Neutrophil (primary cell): ENCODE results near the gene RPRD2.

Experiments
- H3K27ac ChIP-seq: fragments of 200-600 bp; sonication (generic); 2 replicates; pipeline ENCODE4 v1.5.1; 2016; ENCODE audit warnings: mild to moderate bottlenecking, moderate library complexity
- H3K27me3 ChIP-seq: fragments of 200-600 bp; sonication (generic); 2 replicates; pipeline ENCODE4 v1.6.0; 2016; ENCODE audit warnings: mild to moderate bottlenecking
- H3K36me3 ChIP-seq: fragments of 200-600 bp; sonication (generic); 2 replicates; pipeline ENCODE4 v1.5.1; 2017
- H3K4me1 ChIP-seq, 2 experiments: fragments of 200-600 bp in 1 of 2; sonication (generic) in 1 of 2; 1 replicate in 1 of 2; 2 replicates in 1 of 2; pipeline versions ENCODE4 v1.5.1 to v1.6.1; 2013 to 2016; ENCODE audit warnings: low read depth in 1 of 2, low read length in 1 of 2, mild to moderate bottlenecking in 1 of 2, moderate library complexity in 1 of 2; ENCODE audit not compliant: control insufficient read depth in 1 of 2, insufficient read depth in 1 of 2
- H3K4me3 ChIP-seq, 2 experiments: fragments of 200-600 bp in 1 of 2; sonication (generic) in 1 of 2; 1 replicate in 1 of 2; 2 replicates in 1 of 2; pipeline ENCODE4 v1.5.1; 2013 to 2016; ENCODE audit warnings: low read depth in 1 of 2, low read length in 1 of 2, mild to moderate bottlenecking in 1 of 2, moderate library complexity in 1 of 2
- H3K9me3 ChIP-seq: fragments of 200-600 bp; sonication (generic); 2 replicates; pipeline ENCODE4 v1.5.1; 2016
- TF ChIP-seq, protein P1 (sequence below): fragments of 200-600 bp; sonication (generic); IDR thresholded peaks from 2 replicates; pipeline ENCODE4 v1.5.1; 2016; ENCODE audit warnings: antibody characterized with exemption

Gene RPRD2

GRCh38 chr1:150444232-150444631 is 80.3 kb downstream of the RPRD2 start:
- H3K4me3 ChIP-seq = no peak overlapping the region
- H3K36me3 ChIP-seq = peaks cover 59% of the 10 kb centered on the region
- TF ChIP-seq, protein P1, sequence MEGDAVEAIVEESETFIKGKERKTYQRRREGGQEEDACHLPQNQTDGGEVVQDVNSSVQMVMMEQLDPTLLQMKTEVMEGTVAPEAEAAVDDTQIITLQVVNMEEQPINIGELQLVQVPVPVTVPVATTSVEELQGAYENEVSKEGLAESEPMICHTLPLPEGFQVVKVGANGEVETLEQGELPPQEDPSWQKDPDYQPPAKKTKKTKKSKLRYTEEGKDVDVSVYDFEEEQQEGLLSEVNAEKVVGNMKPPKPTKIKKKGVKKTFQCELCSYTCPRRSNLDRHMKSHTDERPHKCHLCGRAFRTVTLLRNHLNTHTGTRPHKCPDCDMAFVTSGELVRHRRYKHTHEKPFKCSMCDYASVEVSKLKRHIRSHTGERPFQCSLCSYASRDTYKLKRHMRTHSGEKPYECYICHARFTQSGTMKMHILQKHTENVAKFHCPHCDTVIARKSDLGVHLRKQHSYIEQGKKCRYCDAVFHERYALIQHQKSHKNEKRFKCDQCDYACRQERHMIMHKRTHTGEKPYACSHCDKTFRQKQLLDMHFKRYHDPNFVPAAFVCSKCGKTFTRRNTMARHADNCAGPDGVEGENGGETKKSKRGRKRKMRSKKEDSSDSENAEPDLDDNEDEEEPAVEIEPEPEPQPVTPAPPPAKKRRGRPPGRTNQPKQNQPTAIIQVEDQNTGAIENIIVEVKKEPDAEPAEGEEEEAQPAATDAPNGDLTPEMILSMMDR = no peak
- H3K9me3 ChIP-seq = no peaks in the 10 kb centered on the region
- no peaks in the 10 kb centered on the region for H3K4me1 ChIP-seq
- H3K27me3 ChIP-seq = no peaks in the 10 kb centered on the region
- no peak overlapping the region for H3K27ac ChIP-seq

DNA sequence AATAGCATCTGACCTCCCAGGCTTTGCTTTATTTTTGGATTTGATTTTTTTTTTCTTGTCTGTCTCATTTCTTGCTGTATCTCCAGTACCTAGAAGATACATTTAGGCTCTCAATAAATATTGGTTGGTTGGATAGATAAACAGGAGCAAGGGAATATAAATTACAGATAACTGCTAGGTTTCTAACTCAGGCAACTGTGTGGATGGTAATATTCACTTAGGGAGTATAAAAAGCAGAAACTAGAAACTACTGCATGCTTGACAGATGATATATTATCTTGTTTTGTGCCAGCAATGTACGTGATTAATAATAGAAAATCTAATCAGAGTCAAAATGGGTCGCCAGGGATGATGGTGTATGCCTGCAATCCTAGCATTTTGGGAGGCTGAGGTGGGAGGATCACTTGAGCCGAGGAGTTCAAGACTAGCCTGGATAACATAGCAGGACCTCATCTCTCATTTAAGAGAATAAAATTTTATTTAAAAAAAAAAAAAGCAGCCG is 92.2 kb downstream of the RPRD2 start:
- no peak overlapping the region for H3K4me3 ChIP-seq
- H3K27me3 ChIP-seq = no peaks in the 10 kb centered on the region
- H3K9me3 ChIP-seq = no peaks in the 10 kb centered on the region
- peaks cover 8% of the 10 kb centered on the region in 2 experiments for H3K4me1 ChIP-seq
- TF ChIP-seq, protein P1 = no peak
- H3K36me3 ChIP-seq = peaks cover 52% of the 10 kb centered on the region
- H3K27ac ChIP-seq = no peak overlapping the region

- no peaks in the 10 kb centered on the region for H3K27me3 ChIP-seq
- H3K27ac ChIP-seq = no peak overlapping the region
- H3K4me3 ChIP-seq = no peak overlapping the region
- no peaks in the 10 kb centered on the region for H3K9me3 ChIP-seq
- H3K36me3 ChIP-seq = peaks cover 72% of the 10 kb centered on the region
- TF ChIP-seq, protein P1 = peak; percentile 64
- peaks cover 8% of the 10 kb centered on the region in 2 experiments for H3K4me1 ChIP-seq
Observed at GRCh38 chr1:150464422-150464826, 100.5 kb downstream of the RPRD2 start.

DNA sequence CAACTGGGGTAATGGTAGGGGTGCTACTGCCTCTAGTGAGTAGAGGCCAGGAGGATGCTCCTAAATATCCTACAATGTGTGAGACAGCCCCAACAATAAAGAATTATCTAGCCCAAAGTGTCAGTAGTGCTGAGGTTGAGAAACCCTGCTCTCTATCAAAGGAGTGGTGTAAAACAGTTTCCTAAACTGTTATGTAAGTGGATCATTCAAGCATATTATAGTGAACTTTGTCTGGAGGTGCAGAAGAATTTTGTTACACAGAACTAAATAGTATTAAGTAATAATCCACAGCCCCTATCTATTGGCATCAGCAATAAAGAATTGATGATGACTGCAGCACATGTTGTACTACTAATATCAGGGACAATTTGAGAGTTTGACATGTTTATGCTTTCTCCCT is 103.0 kb downstream of the RPRD2 start:
- TF ChIP-seq, protein P1 = no peak
- H3K36me3 ChIP-seq = peaks cover 70% of the 10 kb centered on the region
- no peaks in the 10 kb centered on the region for H3K27me3 ChIP-seq
- no peaks in the 10 kb centered on the region for H3K4me1 ChIP-seq
- no peak overlapping the region for H3K4me3 ChIP-seq
- no peak overlapping the region for H3K27ac ChIP-seq
- H3K9me3 ChIP-seq = no peaks in the 10 kb centered on the region

DNA sequence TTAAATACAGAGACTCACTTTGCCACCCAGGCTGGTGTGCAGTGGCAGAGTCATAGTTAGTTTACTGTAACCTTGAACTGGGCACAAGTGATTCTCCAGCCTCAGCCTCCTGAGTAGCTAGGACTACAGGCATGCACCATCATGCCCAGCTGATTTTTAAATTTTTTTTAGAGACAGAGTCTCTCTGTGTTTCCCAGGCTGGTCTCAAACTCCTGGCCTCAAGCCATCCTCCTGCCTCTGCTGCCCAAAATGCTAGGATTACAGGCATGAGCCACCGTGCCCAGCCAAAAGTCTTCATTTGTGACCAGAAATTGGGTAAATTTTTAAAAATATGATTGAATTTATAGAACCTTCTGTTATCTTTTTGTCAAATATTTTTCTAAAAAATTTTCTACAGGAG is 105.3 kb downstream of the RPRD2 start:
- no peak overlapping the region for H3K4me3 ChIP-seq

More for the DNA sequence above, 105.3 kb downstream of the RPRD2 start:
- TF ChIP-seq, protein P1 = no peak
- Histone ChIP-seq H3K27ac (no peak overlapping the region), H3K9me3 (no peaks in the 10 kb centered on the region), H3K27me3 (no peaks in the 10 kb centered on the region), H3K4me1 (no peaks in the 10 kb centered on the region), H3K36me3 (peaks cover 68% of the 10 kb centered on the region)
